Esophagus (tissue), 2 donors: ENCODE results near the gene NIT2. TPM values are rescaled to one million over a fixed set of nuclear protein-coding genes. Genes with fewer than 3 reads are reported as not detected.

Experiments used
- H3K27ac ChIP-seq, 2 donors: one replicate each; pipeline ENCODE4 v1.5.1; 2013; ENCODE audit warnings: low read depth in 2 of 2, mild to moderate bottlenecking in 2 of 2, inconsistent platforms in 1 of 2, low read length in 1 of 2, moderate library complexity in 1 of 2
- H3K27me3 ChIP-seq, 2 donors: one replicate each; pipeline ENCODE4 v1.6.1; 2013; ENCODE audit warnings: low read length in 2 of 2, control low read depth in 1 of 2, mild to moderate bottlenecking in 1 of 2; ENCODE audit not compliant: insufficient read depth in 2 of 2, control insufficient read depth in 1 of 2
- H3K36me3 ChIP-seq, 2 donors: one replicate each; pipeline ENCODE4 v1.6.1; 2013; ENCODE audit warnings: low read length in 1 of 2; ENCODE audit not compliant: control insufficient read depth in 2 of 2, insufficient read depth in 2 of 2
- H3K4me1 ChIP-seq, 2 donors: one replicate each; pipeline ENCODE4 v1.6.1; 2013; ENCODE audit warnings: low read length in 1 of 2; ENCODE audit not compliant: control insufficient read depth in 2 of 2, insufficient read depth in 2 of 2
- H3K4me3 ChIP-seq, 2 donors: one replicate each; pipeline ENCODE4 v1.5.1; 2013; ENCODE audit warnings: low read length in 2 of 2, mild to moderate bottlenecking in 2 of 2, low read depth in 1 of 2, moderate library complexity in 1 of 2
- H3K9me3 ChIP-seq, 2 donors: one replicate each; pipeline ENCODE4 v1.6.1; 2013; ENCODE audit warnings: mild to moderate bottlenecking in 2 of 2, low read depth in 1 of 2, low read length in 1 of 2, moderate library complexity in 1 of 2; ENCODE audit not compliant: control insufficient read depth in 2 of 2, insufficient read depth in 1 of 2
- WGBS, 2 donors: extraction: QIAGEN DNeasy Blood & Tissue Kit; methylation state at CpG; one replicate each; pipeline ENCODE4 v1.1.7; 2013; 5-methylcytosine and 5-hydroxymethylcytosine counted together
- polyA plus RNA-seq, 2 donors: library from polyadenylated mRNA; stranded (reverse); fragments of 200-250 nt; gene quantifications; one replicate each; pipeline ENCODE4 v1.2.3, GENCODE V29; 2013
- donor health status: healthy with polysubstance abuse.
- donor health status: Bipolar disorder and iron deficiency.

NIT2 gene
- polyA plus RNA-seq, 2 donors = 25.3 to 35.8 TPM

- 95 to 96% methylated on average over 4 of the region's 4 CpGs for WGBS, 2 donors
- Histone ChIP-seq H3K4me1 (no peaks in the 10 kb centered on the region), H3K4me3 (no peak overlapping the region), H3K9me3 (no peaks in the 10 kb centered on the region), H3K27me3 (no peaks in the 10 kb centered on the region), H3K27ac (no peak overlapping the region), H3K36me3 (peaks cover 9 to 16% of the 10 kb centered on the region in 2 donors)
Observed at GRCh38 chr3:100376301-100376700, 41.7 kb downstream of the NIT2 start.

GRCh38 chr3:100384733-100385525 is 50.4 kb downstream of the NIT2 start:
- H3K36me3 ChIP-seq = peaks cover 2 to 5% of the 10 kb centered on the region in 2 donors
- H3K4me3 ChIP-seq = no peak overlapping the region
- H3K4me1 ChIP-seq = no peaks in the 10 kb centered on the region
- H3K27me3 ChIP-seq = no peaks in the 10 kb centered on the region
- H3K9me3 ChIP-seq = no peaks in the 10 kb centered on the region
- no peak overlapping the region for H3K27ac ChIP-seq
- 83 to 88% methylated on average over 8 of the region's 8 CpGs for WGBS, 2 donors

GRCh38 chr3:100386437-100387074 is 52.0 kb downstream of the NIT2 start:
- no peak overlapping the region for H3K4me3 ChIP-seq
- H3K9me3 ChIP-seq = no peaks in the 10 kb centered on the region
- H3K4me1 ChIP-seq = no peaks in the 10 kb centered on the region
- no peaks in the 10 kb centered on the region for H3K27me3 ChIP-seq
- H3K27ac ChIP-seq = no peak overlapping the region
- H3K36me3 ChIP-seq = peaks cover 0 to 2% of the 10 kb centered on the region in 2 donors

GRCh38 chr3:100389025-100389424 is 54.5 kb downstream of the NIT2 start:
- no peaks in the 10 kb centered on the region for H3K27me3 ChIP-seq
- no peak overlapping the region for H3K27ac ChIP-seq
- H3K4me1 ChIP-seq = no peaks in the 10 kb centered on the region
- no peaks in the 10 kb centered on the region for H3K9me3 ChIP-seq
- H3K36me3 ChIP-seq = peaks cover 0 to 2% of the 10 kb centered on the region in 2 donors
- WGBS, 2 donors = 98 to 100% methylated on average over 1 of the region's 1 CpG
- H3K4me3 ChIP-seq = no peak overlapping the region

GRCh38 chr3:100395679-100396431 is 61.3 kb downstream of the NIT2 start:
- WGBS, 2 donors = 57 to 61% methylated on average over 2 of the region's 2 CpGs
- no peak overlapping the region for H3K27ac ChIP-seq
- no peaks in the 10 kb centered on the region for H3K36me3 ChIP-seq

GRCh38 chr3:100396967-100397366 is 62.4 kb downstream of the NIT2 start:
- H3K36me3 ChIP-seq = no peaks in the 10 kb centered on the region
- H3K27ac ChIP-seq = no peak overlapping the region
- no peak overlapping the region for H3K4me3 ChIP-seq
- peaks cover 2 to 3% of the 10 kb centered on the region in 2 donors for H3K4me1 ChIP-seq
- H3K9me3 ChIP-seq = no peaks in the 10 kb centered on the region
- 63 to 67% methylated on average over 2 of the region's 2 CpGs for WGBS, 2 donors
- H3K27me3 ChIP-seq = no peaks in the 10 kb centered on the region

More at GRCh38 chr3:100395679-100396431, 61.3 kb downstream of the NIT2 start:
- Histone ChIP-seq H3K27me3 (no peaks in the 10 kb centered on the region), H3K4me1 (peaks cover 2 to 3% of the 10 kb centered on the region in 2 donors), H3K9me3 (no peaks in the 10 kb centered on the region), H3K4me3 (no peak overlapping the region)

GRCh38 chr3:100399341-100400071 is 64.9 kb downstream of the NIT2 start:
- H3K36me3 ChIP-seq = no peaks in the 10 kb centered on the region
- 26 to 40% methylated on average over 9 of the region's 9 CpGs for WGBS, 2 donors
- peak overlapping the region; percentile 90 to 92 for H3K4me3 ChIP-seq
- H3K9me3 ChIP-seq = no peaks in the 10 kb centered on the region
- H3K4me1 ChIP-seq = peaks cover 2 to 3% of the 10 kb centered on the region in 2 donors
- no peak overlapping the region for H3K27ac ChIP-seq
- H3K27me3 ChIP-seq = no peaks in the 10 kb centered on the region

- H3K27me3 ChIP-seq = no peaks in the 10 kb centered on the region
- WGBS, 2 donors = 0% methylated on average over 21 to 22 of the region's 22 CpGs
- no peaks in the 10 kb centered on the region for H3K9me3 ChIP-seq
- peak overlapping the region; percentile 92 to 98 for H3K27ac ChIP-seq
- H3K36me3 ChIP-seq = no peaks in the 10 kb centered on the region
- H3K4me1 ChIP-seq = peaks cover 2 to 3% of the 10 kb centered on the region in 2 donors
- peak overlapping the region; percentile 90 to 92 for H3K4me3 ChIP-seq
Observed at GRCh38 chr3:100400419-100400779, 65.8 kb downstream of the NIT2 start.
